Measurements from ENCODE around the gene ZBTB46.

ZBTB46 gene

DNA sequence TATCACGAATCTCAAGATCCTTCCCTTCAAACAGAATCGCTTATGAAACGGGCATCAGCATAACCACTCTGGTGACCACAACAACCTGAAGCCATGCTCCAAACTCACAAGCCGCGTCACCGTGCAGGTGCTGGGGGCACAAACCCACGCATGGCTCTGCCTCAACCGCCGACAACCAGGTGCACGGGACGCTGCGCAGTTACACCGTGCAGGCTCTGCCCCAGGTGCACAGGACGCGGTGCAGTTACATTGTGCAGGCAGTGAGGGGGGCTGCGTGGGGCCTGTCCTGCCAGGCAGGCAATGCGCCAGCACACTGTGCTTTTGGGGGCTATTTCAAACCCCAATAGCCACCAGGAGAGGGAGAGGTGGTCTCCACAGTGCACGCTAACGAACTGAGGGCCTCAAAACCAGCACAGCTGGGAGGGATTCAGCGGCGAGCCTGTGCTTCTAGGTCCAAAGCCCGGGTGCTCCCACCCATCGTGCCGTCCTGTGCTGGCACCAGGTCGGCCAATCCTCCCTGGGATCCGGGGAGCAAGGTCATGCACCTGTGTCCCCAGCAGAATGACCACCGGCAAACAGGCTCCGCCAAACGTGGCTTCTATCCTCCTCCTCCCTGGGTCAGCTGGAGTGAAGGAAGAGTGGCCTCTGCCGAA is 35.8 kb downstream of the ZBTB46 start:
- Histone ChIP-seq H3K27me3 (ENCODE audit: insufficient read depth, low read length) (no peaks in the 10 kb centered on the region), H3K4me3 (ENCODE audit: low read length) (no peak overlapping the region), H3K27ac (ENCODE audit: low read depth, low read length) (no peak overlapping the region), H3K36me3 (ENCODE audit: insufficient read depth, low read length) (peaks cover 4% of the 10 kb centered on the region; the same call in 1 of the 2 replicates), H3K4me1 (ENCODE audit: insufficient read depth, low read length) (no peaks in the 10 kb centered on the region), H3K9me3 (ENCODE audit: insufficient read depth, low read depth, low read length) (no peaks in the 10 kb centered on the region), H3K9ac (ENCODE audit: low read depth, low read length) (no peak overlapping the region)
- WGBS = 96% methylated on average over 30 of the region's 30 CpGs

- peaks cover 10% of the 10 kb centered on the region for H3K36me3 ChIP-seq (ENCODE audit: insufficient read depth, low read length)
- 95% methylated on average over 14 of the region's 14 CpGs for WGBS
- H3K9ac ChIP-seq (ENCODE audit: low read depth, low read length) = no peak overlapping the region
- H3K27me3 ChIP-seq (ENCODE audit: insufficient read depth, low read length) = no peaks in the 10 kb centered on the region
- no peaks in the 10 kb centered on the region for H3K9me3 ChIP-seq (ENCODE audit: insufficient read depth, low read depth, low read length)
- H3K4me3 ChIP-seq (ENCODE audit: low read length) = no peak overlapping the region
- no peaks in the 10 kb centered on the region for H3K4me1 ChIP-seq (ENCODE audit: insufficient read depth, low read length)
- H3K27ac ChIP-seq (ENCODE audit: low read depth, low read length) = no peak overlapping the region
Observed at GRCh38 chr20:63794614-63795013, 36.5 kb downstream of the ZBTB46 start.

DNA sequence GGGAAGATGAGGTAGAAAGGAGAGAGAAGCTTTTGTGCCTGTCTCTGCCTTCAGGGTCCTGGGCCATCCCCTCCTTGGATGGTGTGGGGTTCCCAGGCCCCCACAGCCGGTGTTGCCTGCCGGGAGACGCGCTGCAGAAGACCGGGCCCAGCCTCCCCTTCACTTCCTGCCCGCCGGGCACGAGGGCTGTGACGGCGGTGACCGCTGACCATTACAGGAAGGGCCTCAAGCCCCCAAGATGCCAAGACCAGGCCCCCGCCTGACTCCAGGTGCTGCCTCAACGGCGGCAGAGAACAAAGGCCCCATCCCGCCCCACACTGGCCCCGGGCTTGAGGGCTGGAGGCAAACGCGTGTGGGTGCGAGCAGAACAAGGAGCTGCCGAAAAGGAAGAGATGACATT is 38.2 kb downstream of the ZBTB46 start:
- WGBS = 92% methylated on average over 20 of the region's 20 CpGs
- Histone ChIP-seq H3K4me1 (ENCODE audit: insufficient read depth, low read length) (no peaks in the 10 kb centered on the region), H3K36me3 (ENCODE audit: insufficient read depth, low read length) (peaks cover 16% of the 10 kb centered on the region), H3K9me3 (ENCODE audit: insufficient read depth, low read depth, low read length) (no peaks in the 10 kb centered on the region), H3K27me3 (ENCODE audit: insufficient read depth, low read length) (no peaks in the 10 kb centered on the region), H3K27ac (ENCODE audit: low read depth, low read length) (no peak overlapping the region), H3K4me3 (ENCODE audit: low read length) (no peak overlapping the region), H3K9ac (ENCODE audit: low read depth, low read length) (no peak overlapping the region)

DNA sequence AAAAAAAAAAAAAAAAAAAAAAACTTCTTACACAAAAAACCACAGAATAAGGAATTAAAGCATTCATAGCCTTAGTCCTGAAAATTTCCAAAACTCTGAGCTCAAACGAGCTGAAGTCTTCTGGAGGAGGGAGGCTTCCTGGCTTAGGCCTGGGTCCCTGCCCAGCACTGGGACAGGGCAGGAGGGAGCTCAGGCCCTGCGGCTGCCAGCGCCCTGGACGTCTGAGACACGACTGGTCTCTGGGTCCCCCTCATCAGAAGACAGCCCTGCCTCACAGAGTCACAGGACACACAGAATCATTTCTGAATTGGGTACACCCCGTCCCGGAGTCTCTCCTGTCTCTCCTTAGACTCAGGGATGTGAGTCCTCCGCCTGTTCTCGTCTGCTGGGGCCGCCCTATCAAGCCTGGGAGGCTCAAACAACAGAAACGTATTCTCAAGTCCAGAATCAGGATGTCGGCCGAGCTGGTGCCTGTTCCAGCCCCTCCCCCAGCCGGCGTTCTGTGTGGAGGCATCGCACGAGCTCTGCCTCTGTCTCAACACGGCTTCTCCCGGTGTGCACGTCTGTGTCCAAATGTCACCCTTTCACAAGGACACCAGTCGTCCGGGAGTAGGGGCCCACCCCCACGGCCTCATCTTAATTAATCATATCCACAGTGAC is 39.4 kb downstream of the ZBTB46 start:
- H3K27ac ChIP-seq (ENCODE audit: low read depth, low read length) = peak overlapping the region; percentile 18; the same call in 1 of the 2 replicates
- no peaks in the 10 kb centered on the region for H3K27me3 ChIP-seq (ENCODE audit: insufficient read depth, low read length)
- H3K9me3 ChIP-seq (ENCODE audit: insufficient read depth, low read depth, low read length) = no peaks in the 10 kb centered on the region
- H3K4me3 ChIP-seq (ENCODE audit: low read length) = no peak overlapping the region
- H3K4me1 ChIP-seq (ENCODE audit: insufficient read depth, low read length) = no peaks in the 10 kb centered on the region
- WGBS = 83% methylated on average over 23 of the region's 23 CpGs
- no peak overlapping the region for H3K9ac ChIP-seq (ENCODE audit: low read depth, low read length)
- peaks cover 16% of the 10 kb centered on the region for H3K36me3 ChIP-seq (ENCODE audit: insufficient read depth, low read length)

- Histone ChIP-seq H3K27ac (ENCODE audit: low read depth, low read length) (no peak overlapping the region), H3K9ac (ENCODE audit: low read depth, low read length) (no peak overlapping the region), H3K36me3 (ENCODE audit: insufficient read depth, low read length) (peaks cover 16% of the 10 kb centered on the region), H3K27me3 (ENCODE audit: insufficient read depth, low read length) (no peaks in the 10 kb centered on the region), H3K4me1 (ENCODE audit: insufficient read depth, low read length) (no peaks in the 10 kb centered on the region), H3K4me3 (ENCODE audit: low read length) (no peak overlapping the region), H3K9me3 (ENCODE audit: insufficient read depth, low read depth, low read length) (no peaks in the 10 kb centered on the region)
- 94% methylated on average over 37 of the region's 37 CpGs for WGBS
Observed at GRCh38 chr20:63790572-63791168, 40.4 kb downstream of the ZBTB46 start.

GRCh38 chr20:63789836-63790571 is 41.1 kb downstream of the ZBTB46 start:
- peaks cover 16% of the 10 kb centered on the region for H3K36me3 ChIP-seq (ENCODE audit: insufficient read depth, low read length)
- no peaks in the 10 kb centered on the region for H3K27me3 ChIP-seq (ENCODE audit: insufficient read depth, low read length)
- no peak overlapping the region for H3K27ac ChIP-seq (ENCODE audit: low read depth, low read length)
- no peaks in the 10 kb centered on the region for H3K9me3 ChIP-seq (ENCODE audit: insufficient read depth, low read depth, low read length)
- no peak overlapping the region for H3K9ac ChIP-seq (ENCODE audit: low read depth, low read length)
- H3K4me3 ChIP-seq (ENCODE audit: low read length) = no peak overlapping the region
- H3K4me1 ChIP-seq (ENCODE audit: insufficient read depth, low read length) = no peaks in the 10 kb centered on the region
- WGBS = 97% methylated on average over 57 of the region's 57 CpGs

DNA sequence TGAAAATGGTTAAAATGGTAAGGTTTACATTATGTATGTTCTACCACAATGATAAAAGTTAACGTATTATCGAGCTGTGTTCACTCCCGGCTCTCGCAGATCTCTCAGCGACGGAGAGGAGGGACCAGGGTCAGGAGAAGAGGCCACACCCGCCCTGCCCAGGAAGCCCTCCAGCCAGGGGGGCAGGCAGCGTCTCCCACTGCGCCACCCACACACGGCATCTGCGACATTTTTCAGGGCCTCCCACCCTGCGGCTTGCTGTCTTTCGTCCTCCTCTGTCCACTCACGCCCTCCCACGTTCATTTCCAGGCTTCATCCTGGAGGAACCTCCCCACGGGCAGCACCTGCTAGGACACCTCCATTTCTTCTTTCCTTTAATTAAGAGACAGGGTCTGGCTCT is 43.3 kb downstream of the ZBTB46 start:
- no peaks in the 10 kb centered on the region for H3K9me3 ChIP-seq (ENCODE audit: insufficient read depth, low read depth, low read length)
- H3K4me3 ChIP-seq (ENCODE audit: low read length) = no peak overlapping the region
- no peaks in the 10 kb centered on the region for H3K27me3 ChIP-seq (ENCODE audit: insufficient read depth, low read length)
- H3K27ac ChIP-seq (ENCODE audit: low read depth, low read length) = no peak overlapping the region
- no peak overlapping the region for H3K9ac ChIP-seq (ENCODE audit: low read depth, low read length)
- H3K4me1 ChIP-seq (ENCODE audit: insufficient read depth, low read length) = no peaks in the 10 kb centered on the region
- WGBS = 91% methylated on average over 16 of the region's 16 CpGs
- peaks cover 16% of the 10 kb centered on the region for H3K36me3 ChIP-seq (ENCODE audit: insufficient read depth, low read length)

DNA sequence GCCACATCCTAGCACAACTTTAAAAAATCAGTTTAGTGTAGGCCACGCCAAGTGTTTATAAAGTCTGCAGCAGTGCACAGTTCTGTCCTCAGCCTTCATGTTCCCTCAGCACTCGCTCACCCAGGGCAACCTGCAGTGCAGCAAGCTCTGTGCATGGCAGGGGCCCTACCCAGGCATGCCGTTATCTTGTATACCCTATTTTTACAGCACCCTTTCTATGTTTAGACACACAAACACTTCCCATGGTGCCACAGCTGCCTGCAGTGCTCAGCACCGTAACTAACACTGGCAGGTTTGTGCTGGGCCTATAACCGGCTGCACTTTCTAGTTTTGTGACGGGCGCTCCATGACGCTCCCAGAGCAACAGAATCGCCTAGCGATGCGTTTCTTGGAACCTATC is 43.8 kb downstream of the ZBTB46 start:
- Histone ChIP-seq H3K27ac (ENCODE audit: low read depth, low read length) (no peak overlapping the region), H3K4me3 (ENCODE audit: low read length) (no peak overlapping the region), H3K9me3 (ENCODE audit: insufficient read depth, low read depth, low read length) (no peaks in the 10 kb centered on the region), H3K9ac (ENCODE audit: low read depth, low read length) (no peak overlapping the region), H3K36me3 (ENCODE audit: insufficient read depth, low read length) (peaks cover 16% of the 10 kb centered on the region), H3K27me3 (ENCODE audit: insufficient read depth, low read length) (no peaks in the 10 kb centered on the region), H3K4me1 (ENCODE audit: insufficient read depth, low read length) (no peaks in the 10 kb centered on the region)
- 95% methylated on average over 11 of the region's 11 CpGs for WGBS

DNA sequence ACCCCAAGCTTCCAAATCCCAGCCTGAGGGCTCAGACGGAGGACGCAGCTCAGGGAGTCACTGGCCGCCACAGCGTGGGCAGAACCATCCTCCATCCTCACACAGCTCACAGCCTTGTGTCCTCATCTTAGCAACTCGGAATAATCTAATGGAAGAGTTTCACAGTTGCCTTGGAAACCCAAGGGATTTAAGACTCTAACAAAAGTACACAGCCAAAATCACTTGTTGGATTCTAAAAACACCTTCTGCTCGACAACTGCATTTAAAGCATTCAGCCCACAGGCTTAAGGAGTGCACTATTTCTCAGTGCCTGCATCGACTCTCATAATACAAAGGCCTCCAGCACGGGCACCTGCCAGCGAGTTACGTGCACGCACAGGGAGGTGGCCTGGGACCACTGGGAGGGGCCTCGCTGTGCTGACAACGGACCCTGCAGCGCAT is 45.4 kb downstream of the ZBTB46 start:
- Histone ChIP-seq H3K9me3 (ENCODE audit: insufficient read depth, low read depth, low read length) (no peaks in the 10 kb centered on the region), H3K27me3 (ENCODE audit: insufficient read depth, low read length) (no peaks in the 10 kb centered on the region), H3K36me3 (ENCODE audit: insufficient read depth, low read length) (peaks cover 16% of the 10 kb centered on the region), H3K27ac (ENCODE audit: low read depth, low read length) (no peak overlapping the region), H3K4me1 (ENCODE audit: insufficient read depth, low read length) (no peaks in the 10 kb centered on the region), H3K4me3 (ENCODE audit: low read length) (no peak overlapping the region), H3K9ac (ENCODE audit: low read depth, low read length) (no peak overlapping the region)
- WGBS = 89% methylated on average over 14 of the region's 14 CpGs

- no peaks in the 10 kb centered on the region for H3K36me3 ChIP-seq (ENCODE audit: insufficient read depth, low read length)
- H3K4me3 ChIP-seq (ENCODE audit: low read length) = no peak overlapping the region
- H3K9me3 ChIP-seq (ENCODE audit: insufficient read depth, low read depth, low read length) = no peaks in the 10 kb centered on the region
- no peak overlapping the region for H3K27ac ChIP-seq (ENCODE audit: low read depth, low read length)
- no peaks in the 10 kb centered on the region for H3K4me1 ChIP-seq (ENCODE audit: insufficient read depth, low read length)
- 90% methylated on average over 16 of the region's 16 CpGs for WGBS
- no peak overlapping the region for H3K9ac ChIP-seq (ENCODE audit: low read depth, low read length)
- H3K27me3 ChIP-seq (ENCODE audit: insufficient read depth, low read length) = no peaks in the 10 kb centered on the region
Observed at GRCh38 chr20:63783970-63784369, 47.1 kb downstream of the ZBTB46 start.

GRCh38 chr20:63782521-63782971 is 48.5 kb downstream of the ZBTB46 start:
- 93% methylated on average over 12 of the region's 12 CpGs for WGBS
- no peak overlapping the region for H3K27ac ChIP-seq (ENCODE audit: low read depth, low read length)
- H3K36me3 ChIP-seq (ENCODE audit: insufficient read depth, low read length) = no peaks in the 10 kb centered on the region
- no peaks in the 10 kb centered on the region for H3K27me3 ChIP-seq (ENCODE audit: insufficient read depth, low read length)
- no peak overlapping the region for H3K4me3 ChIP-seq (ENCODE audit: low read length)
- no peaks in the 10 kb centered on the region for H3K9me3 ChIP-seq (ENCODE audit: insufficient read depth, low read depth, low read length)
- peaks cover 3% of the 10 kb centered on the region; the same call in 1 of the 2 replicates for H3K4me1 ChIP-seq (ENCODE audit: insufficient read depth, low read length)
- H3K9ac ChIP-seq (ENCODE audit: low read depth, low read length) = no peak overlapping the region
